HepG2 (cell line): ENCODE results near the gene NGEF. TPM values are rescaled to one million over a fixed set of nuclear protein-coding genes. Genes with fewer than 3 reads are reported as not detected.

Source experiments
- ASH2L ChIP-seq: fragments of 300-600, 200-600 bp; sonication (generic); IDR thresholded peaks from 2 replicates; pipeline ENCODE4 v1.7.0; 2017; ENCODE audit warnings: low read depth, mild to moderate bottlenecking, moderate library complexity, mixed read lengths, low read length; ENCODE audit not compliant: insufficient read length
- ATM ChIP-seq: fragments of 450-650 bp; IDR thresholded peaks from 2 replicates; pipeline ENCODE4 v1.7.1; 2017; ENCODE audit warnings: mild to moderate bottlenecking, borderline replicate concordance
- CC2D1A ChIP-seq: sonication (generic); formaldehyde crosslinking; IDR thresholded peaks from 2 replicates; pipeline ENCODE4 v1.8.1; 2023; ENCODE audit warnings: mild to moderate bottlenecking, missing genetic modification reagents
- CHCHD3 ChIP-seq: sonication (generic); formaldehyde crosslinking; IDR thresholded peaks from 2 replicates; pipeline ENCODE4 v1.8.0; 2022; ENCODE audit warnings: mild to moderate bottlenecking, missing genetic modification reagents, moderate library complexity
- ELF1 ChIP-seq: sonication (generic); formaldehyde crosslinking; IDR thresholded peaks from 2 replicates; pipeline ENCODE4 v1.4.0; 2020; ENCODE audit warnings: missing genetic modification reagents
- HNRNPK ChIP-seq: fragments of 200-400 bp; formaldehyde crosslinking; IDR thresholded peaks from 2 replicates; pipeline ENCODE4 v1.6.1; 2018; ENCODE audit warnings: low read length, low read depth, moderate library complexity, mild to moderate bottlenecking; ENCODE audit not compliant: poor library complexity, severe bottlenecking
- KMT2A ChIP-seq: sonication (generic); formaldehyde crosslinking; IDR thresholded peaks from 2 replicates; pipeline ENCODE4 v1.4.0; 2020; ENCODE audit warnings: missing genetic modification reagents
- MTA1 ChIP-seq: sonication (generic); formaldehyde crosslinking; IDR thresholded peaks from 2 replicates; pipeline ENCODE4 v1.4.0; 2020; ENCODE audit warnings: missing genetic modification reagents, mild to moderate bottlenecking, borderline replicate concordance
- NFKBIZ ChIP-seq: IDR thresholded peaks from 2 replicates; pipeline ENCODE4 v1.6.1; 2018; ENCODE audit warnings: missing genetic modification reagents, missing compliant biosample characterization
- RFX5 ChIP-seq: IDR thresholded peaks from 2 replicates; pipeline ENCODE4 v1.6.1; 2011; ENCODE audit warnings: low read depth, low read length, improper control_type of control experiment
- SP4 ChIP-seq: sonication (generic); formaldehyde crosslinking; IDR thresholded peaks from 2 replicates; pipeline ENCODE4 v1.8.1; 2023; ENCODE audit warnings: mild to moderate bottlenecking, missing genetic modification reagents
- YY1 ChIP-seq: IDR thresholded peaks from 2 replicates; pipeline ENCODE4 v1.6.1; 2011; ENCODE audit warnings: low read length, low read depth, moderate library complexity, mild to moderate bottlenecking; ENCODE audit not compliant: insufficient read depth, insufficient replicate concordance
- ZNF224 ChIP-seq: sonication (generic); formaldehyde crosslinking; IDR thresholded peaks from 2 replicates; pipeline ENCODE4 v1.5.0; 2020; ENCODE audit warnings: mild to moderate bottlenecking, missing genetic modification reagents
- ZNF512B ChIP-seq: sonication (generic); formaldehyde crosslinking; IDR thresholded peaks from 2 replicates; pipeline ENCODE4 v1.5.1; 2020; ENCODE audit warnings: missing genetic modification reagents, mild to moderate bottlenecking, borderline replicate concordance
- ZNF619 ChIP-seq: sonication (generic); formaldehyde crosslinking; IDR thresholded peaks from 2 replicates; pipeline ENCODE4 v1.4.0; 2020; ENCODE audit warnings: mild to moderate bottlenecking, missing genetic modification reagents
- polyA plus RNA-seq, 8 experiments: library from polyadenylated mRNA; depleted of rRNA in 3 of 8; stranded (reverse) in 7 of 8; unstranded in 1 of 8; fragments of >200 nt; fragmentation: Illumina TruSeq in 4 of 8; extraction: Trizol in 4 of 8; gene quantifications; 2 replicates each; pipeline versions ENCODE4 v1.2.1 to v1.2.3, GENCODE V29; 2011 to 2016; ENCODE audit warnings: low read depth in 4 of 8, missing spikeins in 1 of 8, mixed read lengths in 1 of 8; ENCODE audit not compliant: insufficient read depth in 1 of 8
- total RNA-seq, 5 experiments: library from RNA; depleted of rRNA; stranded (reverse); fragments of >200 nt; fragmentation: Illumina TruSeq; extraction: Trizol; gene quantifications; 2 replicates each; pipeline ENCODE4 v1.2.3, GENCODE V29; 2016; ENCODE audit warnings: low read depth in 1 of 5
- TF ChIP-seq, protein P1 (sequence below): sonication (generic); formaldehyde crosslinking; IDR thresholded peaks from 2 replicates; pipeline ENCODE4 v1.5.1; 2020; ENCODE audit warnings: missing genetic modification reagents, mild to moderate bottlenecking, borderline replicate concordance
- TF ChIP-seq, protein P2 (sequence below): sonication (generic); formaldehyde crosslinking; IDR thresholded peaks from 2 replicates; pipeline ENCODE4 v1.5.1; 2020; ENCODE audit warnings: mild to moderate bottlenecking, missing genetic modification reagents, moderate library complexity
- TF ChIP-seq, protein P3 (sequence below): sonication (generic); formaldehyde crosslinking; IDR thresholded peaks from 2 replicates; pipeline ENCODE4 v1.4.0; 2020; ENCODE audit warnings: missing genetic modification reagents

The NGEF gene
- total and polyA plus RNA-seq, 2 of the 13 experiments (the other 11 are each of a cell fraction or from before 2014, with no cell fraction given): 14.4 to 36.9 TPM

GRCh38 chr2:233061591-233062450 lies 48.8 kb upstream of the NGEF start (continued):
- peak; percentile 10 for TF ChIP-seq YY1
- TF ChIP-seq CC2D1A (CRISPR knock-in tag): no peak
- TF ChIP-seq ZNF224 (CRISPR knock-in tag): no peak; the same call in 1 of the 2 replicates
- TF ChIP-seq ZNF512B (CRISPR knock-in tag): no peak; the same call in 1 of the 2 replicates
- TF ChIP-seq HNRNPK: no peak
- TF ChIP-seq NFKBIZ (CRISPR knock-in tag): no peak
- no peak for TF ChIP-seq CHCHD3 (CRISPR knock-in tag)
- no peak; the same call in 1 of the 2 replicates for TF ChIP-seq SP4
- TF ChIP-seq KMT2A (CRISPR knock-in tag): peak; percentile 83; the same call in 1 of the 2 replicates
- TF ChIP-seq, protein P1, sequence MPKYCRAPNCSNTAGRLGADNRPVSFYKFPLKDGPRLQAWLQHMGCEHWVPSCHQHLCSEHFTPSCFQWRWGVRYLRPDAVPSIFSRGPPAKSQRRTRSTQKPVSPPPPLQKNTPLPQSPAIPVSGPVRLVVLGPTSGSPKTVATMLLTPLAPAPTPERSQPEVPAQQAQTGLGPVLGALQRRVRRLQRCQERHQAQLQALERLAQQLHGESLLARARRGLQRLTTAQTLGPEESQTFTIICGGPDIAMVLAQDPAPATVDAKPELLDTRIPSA (CRISPR knock-in tag): peak; percentile 69; the same call in 1 of the 2 replicates
- peak; percentile 60 for TF ChIP-seq ELF1 (CRISPR knock-in tag)
- peak; percentile 86 for TF ChIP-seq ZNF619 (CRISPR knock-in tag)
- no peak for TF ChIP-seq ATM
- TF ChIP-seq RFX5: no peak
- peak; percentile 85; the same call in 1 of the 2 replicates for TF ChIP-seq MTA1 (CRISPR knock-in tag)
- TF ChIP-seq, protein P2, sequence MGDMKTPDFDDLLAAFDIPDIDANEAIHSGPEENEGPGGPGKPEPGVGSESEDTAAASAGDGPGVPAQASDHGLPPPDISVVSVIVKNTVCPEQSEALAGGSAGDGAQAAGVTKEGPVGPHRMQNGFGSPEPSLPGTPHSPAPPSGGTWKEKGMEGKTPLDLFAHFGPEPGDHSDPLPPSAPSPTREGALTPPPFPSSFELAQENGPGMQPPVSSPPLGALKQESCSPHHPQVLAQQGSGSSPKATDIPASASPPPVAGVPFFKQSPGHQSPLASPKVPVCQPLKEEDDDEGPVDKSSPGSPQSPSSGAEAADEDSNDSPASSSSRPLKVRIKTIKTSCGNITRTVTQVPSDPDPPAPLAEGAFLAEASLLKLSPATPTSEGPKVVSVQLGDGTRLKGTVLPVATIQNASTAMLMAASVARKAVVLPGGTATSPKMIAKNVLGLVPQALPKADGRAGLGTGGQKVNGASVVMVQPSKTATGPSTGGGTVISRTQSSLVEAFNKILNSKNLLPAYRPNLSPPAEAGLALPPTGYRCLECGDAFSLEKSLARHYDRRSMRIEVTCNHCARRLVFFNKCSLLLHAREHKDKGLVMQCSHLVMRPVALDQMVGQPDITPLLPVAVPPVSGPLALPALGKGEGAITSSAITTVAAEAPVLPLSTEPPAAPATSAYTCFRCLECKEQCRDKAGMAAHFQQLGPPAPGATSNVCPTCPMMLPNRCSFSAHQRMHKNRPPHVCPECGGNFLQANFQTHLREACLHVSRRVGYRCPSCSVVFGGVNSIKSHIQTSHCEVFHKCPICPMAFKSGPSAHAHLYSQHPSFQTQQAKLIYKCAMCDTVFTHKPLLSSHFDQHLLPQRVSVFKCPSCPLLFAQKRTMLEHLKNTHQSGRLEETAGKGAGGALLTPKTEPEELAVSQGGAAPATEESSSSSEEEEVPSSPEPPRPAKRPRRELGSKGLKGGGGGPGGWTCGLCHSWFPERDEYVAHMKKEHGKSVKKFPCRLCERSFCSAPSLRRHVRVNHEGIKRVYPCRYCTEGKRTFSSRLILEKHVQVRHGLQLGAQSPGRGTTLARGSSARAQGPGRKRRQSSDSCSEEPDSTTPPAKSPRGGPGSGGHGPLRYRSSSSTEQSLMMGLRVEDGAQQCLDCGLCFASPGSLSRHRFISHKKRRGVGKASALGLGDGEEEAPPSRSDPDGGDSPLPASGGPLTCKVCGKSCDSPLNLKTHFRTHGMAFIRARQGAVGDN (CRISPR knock-in tag): peak; percentile 96
- TF ChIP-seq ASH2L: peak; percentile 94
- TF ChIP-seq, protein P3, sequence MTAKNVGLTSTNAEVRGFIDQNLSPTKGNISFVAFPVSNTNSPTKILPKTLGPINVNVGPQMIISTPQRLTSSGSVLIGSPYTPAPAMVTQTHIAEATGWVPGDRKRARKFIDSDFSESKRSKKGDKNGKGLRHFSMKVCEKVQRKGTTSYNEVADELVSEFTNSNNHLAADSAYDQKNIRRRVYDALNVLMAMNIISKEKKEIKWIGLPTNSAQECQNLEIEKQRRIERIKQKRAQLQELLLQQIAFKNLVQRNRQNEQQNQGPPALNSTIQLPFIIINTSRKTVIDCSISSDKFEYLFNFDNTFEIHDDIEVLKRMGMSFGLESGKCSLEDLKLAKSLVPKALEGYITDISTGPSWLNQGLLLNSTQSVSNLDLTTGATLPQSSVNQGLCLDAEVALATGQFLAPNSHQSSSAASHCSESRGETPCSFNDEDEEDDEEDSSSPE (CRISPR knock-in tag): no peak
